Stomach smooth muscle (tissue), 2 donors: ENCODE measurements around the gene CREG2.

Experiments used
- H3K27ac ChIP-seq: one replicate; pipeline ENCODE4 v1.7.0; 2013; ENCODE audit warnings: mild to moderate bottlenecking, low read length, inconsistent platforms
- H3K27me3 ChIP-seq, 2 donors: one replicate each; pipeline ENCODE4 v1.7.0; 2013; ENCODE audit warnings: low read length in 2 of 2; ENCODE audit not compliant: insufficient read depth in 2 of 2, control insufficient read depth in 1 of 2
- H3K36me3 ChIP-seq, 2 donors: one replicate each; pipeline ENCODE4 v1.7.0; 2013; ENCODE audit warnings: low read length in 2 of 2; ENCODE audit not compliant: control insufficient read depth in 2 of 2, insufficient read depth in 2 of 2
- H3K4me1 ChIP-seq: one replicate; pipeline ENCODE4 v1.7.0; 2013; ENCODE audit warnings: low read length; ENCODE audit not compliant: control insufficient read depth, insufficient read depth
- H3K4me3 ChIP-seq, 2 donors: one replicate each; pipeline ENCODE4 v1.7.0; 2013; ENCODE audit warnings: low read length in 2 of 2
- H3K9ac ChIP-seq, 2 donors: one replicate each; pipeline ENCODE4 v1.7.0; 2013; ENCODE audit warnings: low read length in 2 of 2, mild to moderate bottlenecking in 1 of 2
- H3K9me3 ChIP-seq, 2 donors: one replicate each; pipeline ENCODE4 v1.7.0; 2013; ENCODE audit warnings: low read length in 2 of 2; ENCODE audit not compliant: control insufficient read depth in 2 of 2
- donor health status: healthy.
- donor health status: Pancreatic carcinoma.

The CREG2 gene

DNA sequence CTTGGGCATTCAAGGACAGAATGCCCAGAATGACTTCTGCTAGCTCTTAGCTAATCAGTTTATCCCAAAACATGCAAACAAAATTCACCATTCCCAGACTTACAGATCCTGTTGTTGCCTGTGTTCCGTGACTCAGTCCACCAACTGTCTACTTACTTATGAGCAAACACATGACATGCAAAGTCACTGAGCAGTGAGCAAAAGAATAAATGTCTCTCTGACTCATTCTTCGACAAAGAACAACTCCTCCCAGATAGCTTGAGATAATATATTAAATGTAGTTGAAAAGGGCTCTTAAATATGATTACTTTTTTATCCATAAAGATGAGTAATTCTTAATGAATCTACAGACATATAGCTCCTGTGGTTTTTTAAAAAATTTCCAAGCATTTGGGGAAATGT lies 9.0 kb upstream of the CREG2 start:
- Histone ChIP-seq H3K9ac (no peak overlapping the region), H3K36me3 (no peaks in the 10 kb centered on the region), H3K27me3 (peaks cover 2 to 14% of the 10 kb centered on the region in 2 donors), H3K9me3 (no peaks in the 10 kb centered on the region), H3K27ac (no peak overlapping the region), H3K4me3 (no peak overlapping the region), H3K4me1 (no peaks in the 10 kb centered on the region)

DNA sequence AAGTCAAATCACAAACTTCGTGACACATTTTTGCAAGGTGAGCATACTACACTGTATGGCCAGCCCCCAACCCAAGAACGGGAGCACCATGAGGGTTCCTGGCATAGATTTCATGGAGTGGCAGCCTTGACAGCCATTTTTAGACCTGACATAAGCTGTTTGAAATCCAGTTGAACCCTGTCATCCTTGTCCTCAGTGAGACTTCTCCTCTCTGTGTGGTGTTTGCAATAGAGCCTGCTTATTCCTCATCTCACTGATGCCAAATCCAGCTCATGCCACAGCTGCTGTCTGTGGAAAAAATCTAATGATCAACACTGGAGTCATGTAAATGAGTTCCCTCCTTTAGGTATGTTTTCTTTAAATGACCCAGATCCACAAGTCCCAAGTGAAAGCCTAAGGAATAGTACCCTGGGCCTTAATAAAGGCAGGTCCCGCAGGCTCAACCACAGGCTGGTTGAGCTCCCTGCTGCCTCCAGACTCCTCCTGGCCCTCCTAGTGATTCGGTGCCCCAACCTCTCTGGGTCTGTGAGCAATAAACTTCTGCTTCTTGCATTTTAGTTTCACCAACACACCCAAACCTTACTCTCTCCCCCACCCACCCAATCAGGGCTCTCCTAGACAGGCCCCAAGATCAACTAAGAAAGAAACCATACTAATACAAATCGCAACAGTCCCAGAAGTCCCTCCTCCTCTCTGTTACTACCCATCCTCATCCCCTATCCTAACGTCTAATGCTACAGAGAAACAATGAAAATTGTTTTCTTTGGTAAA lies 8.4 kb upstream of the CREG2 start:
- no peaks in the 10 kb centered on the region for H3K4me1 ChIP-seq
- no peaks in the 10 kb centered on the region for H3K36me3 ChIP-seq
- H3K9me3 ChIP-seq = no peaks in the 10 kb centered on the region
- no peak overlapping the region for H3K9ac ChIP-seq
- peaks cover 4 to 11% of the 10 kb centered on the region in 2 donors for H3K27me3 ChIP-seq
- H3K4me3 ChIP-seq = no peak overlapping the region
- H3K27ac ChIP-seq = no peak overlapping the region

DNA sequence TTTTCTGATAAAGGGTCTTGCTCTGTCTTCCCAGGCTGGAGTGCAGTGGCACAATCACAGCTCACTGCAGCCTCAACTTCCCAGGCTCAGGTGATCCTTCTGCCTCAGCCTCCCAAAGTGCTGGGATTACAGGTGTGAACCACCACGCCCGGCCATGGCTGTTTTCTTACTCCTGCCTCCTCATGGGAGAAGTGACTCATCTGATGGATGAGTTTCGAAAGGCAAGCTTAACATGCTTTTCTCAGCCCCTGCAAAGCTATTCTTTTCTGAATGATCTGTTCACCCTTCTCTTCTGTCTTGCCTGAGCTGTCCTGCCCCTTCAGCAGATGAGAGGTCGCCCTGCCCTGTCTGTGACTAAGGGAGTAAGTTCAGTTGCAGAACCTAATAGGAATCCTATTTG lies 929 bp upstream of the CREG2 start:
- peaks cover 28 to 46% of the 10 kb centered on the region in 2 donors for H3K27me3 ChIP-seq
- no peak overlapping the region for H3K27ac ChIP-seq
- peaks cover 14% of the 10 kb centered on the region for H3K4me1 ChIP-seq
- no peaks in the 10 kb centered on the region for H3K9me3 ChIP-seq
- no peaks in the 10 kb centered on the region for H3K36me3 ChIP-seq
- H3K4me3 ChIP-seq = no peak overlapping the region
- H3K9ac ChIP-seq = no peak overlapping the region

DNA sequence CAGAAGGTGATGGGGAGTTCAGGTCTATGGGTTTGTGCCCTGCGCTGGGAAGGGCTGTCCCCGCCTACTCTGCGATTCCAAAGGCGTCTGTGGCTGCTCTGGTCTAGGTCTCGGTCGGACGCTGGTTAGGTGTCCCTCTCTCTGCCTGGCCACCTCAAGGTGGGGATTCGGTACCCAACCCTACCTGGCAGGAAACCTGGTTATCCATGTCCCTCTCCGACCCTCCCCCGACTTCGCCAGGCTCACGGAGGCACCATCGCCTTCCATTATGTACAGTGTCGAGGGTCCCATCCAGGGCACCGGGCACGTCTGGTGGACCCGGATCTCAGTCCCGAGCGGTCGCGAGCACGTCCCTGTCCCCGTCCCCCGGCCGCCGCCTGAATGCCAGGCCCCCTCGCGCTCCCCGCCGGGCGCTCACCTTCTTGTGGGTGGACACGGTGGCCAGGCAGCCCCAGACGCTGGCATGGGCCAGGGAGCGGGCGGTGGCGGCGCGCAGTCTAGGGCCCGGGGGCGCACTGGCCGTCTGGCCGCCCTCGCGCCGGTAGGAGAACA lies 628 bp downstream of the CREG2 start:
- Histone ChIP-seq H3K27ac (no peak overlapping the region), H3K4me3 (peak overlapping the region in 1 of 2 donors; percentile 69), H3K9ac (no peak overlapping the region), H3K9me3 (no peaks in the 10 kb centered on the region), H3K4me1 (peaks cover 14% of the 10 kb centered on the region), H3K36me3 (no peaks in the 10 kb centered on the region), H3K27me3 (peaks cover 29 to 49% of the 10 kb centered on the region in 2 donors)

DNA sequence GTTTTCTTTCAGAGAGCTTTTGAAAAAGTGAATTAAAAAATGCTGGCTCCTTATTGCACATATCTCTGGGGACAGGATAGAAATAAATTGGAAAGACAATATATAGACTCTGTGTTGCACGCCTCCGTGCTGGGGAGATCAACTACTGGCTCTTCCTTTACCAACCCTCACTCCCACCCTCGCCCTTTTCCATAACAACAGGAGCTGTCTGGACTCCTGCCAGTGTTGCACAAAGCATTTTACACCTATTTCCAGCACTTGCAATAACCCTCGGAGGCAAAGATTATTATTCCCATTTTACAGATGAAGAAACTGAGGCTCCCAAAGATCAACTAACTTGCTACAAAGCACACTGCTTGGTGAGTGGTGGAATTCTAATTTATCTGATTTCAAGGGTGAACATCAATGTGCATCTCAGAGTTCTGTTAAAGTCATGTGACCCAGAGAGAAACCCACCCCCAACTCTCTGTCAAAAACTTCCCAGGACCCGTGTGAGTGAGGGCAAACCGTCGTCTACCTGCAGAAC lies 4.2 kb downstream of the CREG2 start:
- Histone ChIP-seq H3K4me3 (no peak overlapping the region), H3K4me1 (peaks cover 14% of the 10 kb centered on the region), H3K27me3 (peaks cover 26 to 41% of the 10 kb centered on the region in 2 donors), H3K27ac (no peak overlapping the region), H3K9me3 (no peaks in the 10 kb centered on the region), H3K36me3 (no peaks in the 10 kb centered on the region), H3K9ac (no peak overlapping the region)

DNA sequence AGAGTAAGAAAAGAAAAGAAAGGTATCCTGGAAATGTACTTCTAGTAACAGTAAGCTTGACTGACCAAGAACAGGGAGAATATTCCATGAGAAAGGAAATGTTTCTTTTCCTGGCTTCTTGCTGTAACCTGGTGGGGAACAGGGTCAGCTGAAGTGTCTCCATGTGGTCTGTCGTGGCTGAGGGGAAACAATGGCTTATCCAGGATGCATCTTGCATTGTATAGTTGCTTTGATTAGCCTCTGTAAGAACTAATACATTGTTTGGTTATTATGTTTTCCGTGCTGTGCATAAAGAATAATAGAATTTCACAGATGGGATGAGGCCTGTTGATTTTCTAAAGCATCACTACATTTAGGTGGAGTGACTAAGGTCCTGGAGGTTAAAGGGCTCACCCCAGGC lies 4.9 kb downstream of the CREG2 start:
- H3K4me1 ChIP-seq = peaks cover 10% of the 10 kb centered on the region
- H3K9ac ChIP-seq = no peak overlapping the region
- H3K9me3 ChIP-seq = no peaks in the 10 kb centered on the region
- H3K36me3 ChIP-seq = no peaks in the 10 kb centered on the region
- H3K4me3 ChIP-seq = no peak overlapping the region
- H3K27me3 ChIP-seq = peaks cover 20 to 34% of the 10 kb centered on the region in 2 donors
- H3K27ac ChIP-seq = no peak overlapping the region

DNA sequence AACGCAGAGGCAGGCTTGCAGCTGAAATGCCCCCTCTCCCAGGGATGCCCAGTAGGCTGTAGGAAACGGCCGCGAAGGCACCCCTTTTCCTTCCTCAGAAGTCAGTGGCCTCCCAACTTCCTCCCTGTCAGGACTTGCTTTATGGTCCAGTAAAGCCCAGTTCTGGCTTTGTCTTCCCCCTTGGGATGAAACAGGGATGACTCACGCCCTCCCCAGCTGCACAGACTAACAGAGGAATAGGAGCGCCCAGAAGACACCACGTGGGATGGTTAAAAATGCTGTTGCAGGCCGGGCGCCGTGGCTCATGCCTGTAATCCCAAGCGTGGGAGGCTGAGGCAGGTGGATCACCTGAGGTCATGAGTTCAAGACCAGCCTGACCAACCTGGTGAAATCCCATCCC lies 6.9 kb downstream of the CREG2 start:
- H3K4me1 ChIP-seq = no peaks in the 10 kb centered on the region
- H3K36me3 ChIP-seq = no peaks in the 10 kb centered on the region
- H3K27me3 ChIP-seq = peaks cover 14 to 15% of the 10 kb centered on the region in 2 donors
- H3K4me3 ChIP-seq = no peak overlapping the region
- H3K27ac ChIP-seq = no peak overlapping the region
- H3K9me3 ChIP-seq = no peaks in the 10 kb centered on the region
- no peak overlapping the region for H3K9ac ChIP-seq

DNA sequence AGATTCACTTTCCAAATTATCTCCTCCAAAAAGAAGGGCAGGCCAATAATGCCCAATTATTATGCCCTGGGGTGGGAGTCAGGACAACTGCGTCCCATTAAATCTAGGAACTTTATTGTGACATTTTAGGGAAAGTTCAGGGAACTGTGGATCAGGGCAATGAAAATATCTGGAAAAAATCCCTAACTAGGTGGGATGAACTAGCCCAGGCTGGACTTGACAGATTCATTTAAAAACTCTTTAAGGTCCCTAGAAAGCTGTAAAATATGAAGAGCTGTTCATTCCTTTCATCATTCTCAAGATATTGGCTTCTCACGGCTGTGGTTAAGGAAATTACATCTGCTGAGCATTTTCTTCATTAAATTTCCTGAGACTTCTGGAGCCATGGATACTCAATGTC lies 8.2 kb downstream of the CREG2 start:
- H3K36me3 ChIP-seq = no peaks in the 10 kb centered on the region
- no peak overlapping the region for H3K4me3 ChIP-seq
- no peaks in the 10 kb centered on the region for H3K9me3 ChIP-seq
- no peak overlapping the region for H3K9ac ChIP-seq
- H3K27ac ChIP-seq = no peak overlapping the region
- no peaks in the 10 kb centered on the region for H3K4me1 ChIP-seq
- peaks cover 10 to 11% of the 10 kb centered on the region in 2 donors for H3K27me3 ChIP-seq

DNA sequence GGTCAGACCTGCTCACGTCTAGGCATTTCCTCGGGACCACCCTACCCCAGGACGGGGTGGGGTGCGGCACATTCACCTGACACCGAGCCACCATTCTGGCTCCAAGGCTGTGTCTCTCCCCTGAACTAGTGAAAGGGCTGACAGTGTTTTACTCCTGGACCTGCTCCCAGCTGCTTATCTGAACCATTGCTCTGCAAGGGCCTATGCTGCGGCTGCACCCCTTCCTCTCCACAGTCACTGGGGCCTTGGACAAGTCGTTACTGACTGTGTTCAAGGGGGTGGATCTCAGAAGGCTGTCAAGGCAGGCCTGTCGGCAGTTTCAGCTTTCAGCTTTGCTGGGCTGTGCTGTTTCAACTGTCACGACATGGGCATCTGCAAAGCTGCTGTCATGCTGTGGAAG lies 11.7 kb downstream of the CREG2 start:
- Histone ChIP-seq H3K36me3 (no peaks in the 10 kb centered on the region), H3K4me3 (no peak overlapping the region), H3K27me3 (no peaks in the 10 kb centered on the region), H3K9me3 (no peaks in the 10 kb centered on the region), H3K27ac (no peak overlapping the region), H3K4me1 (no peaks in the 10 kb centered on the region), H3K9ac (no peak overlapping the region)

DNA sequence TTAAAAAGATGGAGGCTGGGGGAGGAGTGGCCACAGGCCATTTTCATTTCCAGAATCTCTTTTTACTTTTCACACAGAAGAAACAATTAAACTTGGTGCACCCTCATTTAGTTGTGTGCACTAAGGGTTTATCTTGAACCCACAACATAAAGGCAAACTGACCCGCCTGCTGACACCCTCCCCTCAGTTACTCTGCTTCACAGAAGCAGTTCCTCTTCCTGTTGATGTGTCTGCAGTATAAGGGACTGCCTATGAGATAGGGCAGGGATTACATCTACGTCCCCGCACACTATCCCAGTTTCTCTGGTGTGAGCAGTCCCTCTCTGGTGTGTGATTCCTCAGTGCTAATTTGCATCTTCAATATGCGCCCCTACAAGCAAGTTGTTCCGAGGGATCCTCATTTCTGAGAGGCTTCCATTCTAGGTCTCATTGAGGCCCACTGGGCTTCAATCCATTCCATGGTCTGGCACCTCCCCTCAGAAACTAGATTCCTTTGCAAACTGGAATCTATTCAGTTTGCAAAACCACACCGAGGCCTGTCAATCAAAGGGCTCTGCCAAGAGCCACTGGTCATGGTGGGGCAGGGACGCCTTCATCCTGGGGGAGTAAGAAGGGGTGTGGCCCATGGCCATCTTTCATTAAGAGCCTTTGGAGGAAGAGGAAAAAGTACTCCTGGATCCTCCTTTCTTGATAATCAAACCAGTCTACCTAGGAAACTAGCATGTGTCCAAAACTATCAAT lies 12.3 kb downstream of the CREG2 start:
- Histone ChIP-seq H3K36me3 (no peaks in the 10 kb centered on the region), H3K27me3 (no peaks in the 10 kb centered on the region), H3K4me3 (no peak overlapping the region), H3K27ac (no peak overlapping the region), H3K9me3 (no peaks in the 10 kb centered on the region), H3K4me1 (no peaks in the 10 kb centered on the region), H3K9ac (no peak overlapping the region)
